GM23248 (cell line): ENCODE measurements around the gene DCTN1. TPM values are rescaled to one million over a fixed set of nuclear protein-coding genes. Genes with fewer than 3 reads are reported as not detected.

ENCODE experiments used
- DNase-seq: peaks from one replicate; pipeline ENCODE4 v3.0.0-alpha.2; 2015
- H2AFZ ChIP-seq: fragments of 200-600 bp; sonication (generic); 2 replicates; pipeline ENCODE4 v1.6.1; 2016; ENCODE audit warnings: antibody characterized with exemption
- H3F3A ChIP-seq: fragments of 200-600 bp; sonication (generic); 2 replicates; pipeline ENCODE4 v1.6.1; 2016; ENCODE audit warnings: mild to moderate bottlenecking, antibody characterized with exemption, mixed run types; ENCODE audit not compliant: insufficient read depth
- H3K27ac ChIP-seq: fragments of 200-600 bp; sonication (generic); 2 replicates; pipeline ENCODE4 v1.5.1; 2016; ENCODE audit warnings: mild to moderate bottlenecking
- H3K27me3 ChIP-seq: fragments of 200-600 bp; sonication (generic); replicated peaks from 2 replicates; pipeline ENCODE4 v1.6.1; 2016; ENCODE audit warnings: mild to moderate bottlenecking; ENCODE audit not compliant: insufficient read depth
- H3K36me3 ChIP-seq: fragments of 200-600 bp; sonication (generic); 2 replicates; pipeline ENCODE4 v1.6.1; 2016; ENCODE audit warnings: low read depth, mild to moderate bottlenecking
- H3K4me1 ChIP-seq: fragments of 200-600 bp; sonication (generic); 2 replicates; pipeline ENCODE4 v1.6.1; 2016; ENCODE audit warnings: mild to moderate bottlenecking; ENCODE audit not compliant: insufficient read depth
- H3K4me2 ChIP-seq: fragments of 200-600 bp; sonication (generic); one replicate; pipeline ENCODE4 v1.6.1; 2016; ENCODE audit warnings: mild to moderate bottlenecking; ENCODE audit not compliant: unreplicated experiment
- H3K4me3 ChIP-seq: fragments of 200-600 bp; sonication (generic); 2 replicates; pipeline ENCODE4 v1.5.1; 2016; ENCODE audit warnings: mild to moderate bottlenecking
- H3K79me2 ChIP-seq: fragments of 200-600 bp; sonication (generic); 2 replicates; pipeline ENCODE4 v1.6.1; 2016; ENCODE audit warnings: mild to moderate bottlenecking; ENCODE audit not compliant: insufficient read depth
- H3K9ac ChIP-seq: fragments of 200-600 bp; sonication (generic); 2 replicates; pipeline ENCODE4 v1.6.1; 2016; ENCODE audit warnings: mild to moderate bottlenecking
- H3K9me2 ChIP-seq: fragments of 200-600 bp; sonication (generic); 2 replicates; pipeline ENCODE4 v1.6.1; 2016; ENCODE audit warnings: mixed run types, mild to moderate bottlenecking, moderate library complexity; ENCODE audit not compliant: insufficient read depth
- H3K9me3 ChIP-seq: fragments of 200-600 bp; sonication (generic); one replicate; pipeline ENCODE4 v1.6.1; 2017; ENCODE audit warnings: low read depth
- H4K20me1 ChIP-seq: fragments of 200-600 bp; sonication (generic); 2 replicates; pipeline ENCODE4 v1.6.0; 2016; ENCODE audit not compliant: insufficient read depth
- EZH2 ChIP-seq: fragments of 200-600 bp; sonication (generic); IDR thresholded peaks from 2 replicates; pipeline ENCODE4 v1.6.1; 2018; ENCODE audit warnings: antibody characterized with exemption, mild to moderate bottlenecking; ENCODE audit not compliant: insufficient read depth, poor library complexity, severe bottlenecking
- EZH2phosphoT487 ChIP-seq: fragments of 200-600 bp; sonication (generic); IDR thresholded peaks from 2 replicates; pipeline ENCODE4 v1.6.1; 2018; ENCODE audit warnings: antibody characterized with exemption, moderate library complexity, mild to moderate bottlenecking, low read depth; ENCODE audit not compliant: insufficient read depth
- WGBS, 2 experiments: methylation state at CpG; one replicate each; pipeline ENCODE4 v1.1.6; 2015 to 2017; ENCODE audit warnings: low lambda C conversion rate in 2 of 2, low coverage in 1 of 2; ENCODE audit errors: missing lambda C conversion rate in 2 of 2; 5-methylcytosine and 5-hydroxymethylcytosine counted together
- in situ Hi-C: fragments of 300-500 bp; cut with MboI; formaldehyde crosslinking; loops from 2 replicates; pipeline ENCODE4 v1.15.0; 2020
- polyA plus RNA-seq: library from polyadenylated mRNA; unstranded; fragments of >200 nt; fragmentation: Nextera tagmentation; extraction: Ambion mirVana; gene quantifications from 2 replicates; pipeline ENCODE4 v1.2.1, GENCODE V29; 2016
- total RNA-seq: library from RNA; depleted of rRNA; stranded (reverse); fragments of >200 nt; shearing (Covaris generic); gene quantifications from 2 replicates; pipeline ENCODE4 v1.2.3, GENCODE V29; 2014

DCTN1 gene
- total and polyA plus RNA-seq, 2 experiments from 2014 or later: 169 to 176 TPM

GRCh38 chr2:74373221-74373676, 6.9 kb downstream of the DCTN1 start:
- 75 to 79% methylated on average over 5 of the region's 5 CpGs for WGBS, 2 experiments
- TF ChIP-seq EZH2phosphoT487 (no peak), EZH2 (no peak)
- peak; percentile 49 for DNase-seq

DNA sequence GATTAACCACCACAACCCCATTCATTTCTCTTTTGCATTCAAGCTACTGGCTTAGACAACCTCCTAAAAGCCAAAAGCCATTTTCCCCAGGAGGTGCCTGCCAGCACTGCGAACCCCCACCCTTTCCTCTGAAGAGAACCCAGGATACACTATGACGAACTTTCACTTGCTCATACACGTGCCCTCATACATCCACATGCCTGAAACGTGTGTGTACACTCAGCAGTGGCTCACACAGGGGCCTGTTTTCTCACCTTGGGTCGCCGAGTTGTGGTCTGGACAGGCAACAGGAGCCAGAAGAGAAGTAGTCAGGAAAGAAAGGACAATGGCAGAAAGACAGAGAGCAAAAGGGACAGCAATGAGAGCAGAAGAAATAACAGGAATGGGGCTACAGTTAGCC, 7.4 kb downstream of the DCTN1 start:
- no peak overlapping the region for H2AFZ ChIP-seq
- no peak overlapping the region for H3K9ac ChIP-seq
- in situ Hi-C loops: no loop called here
- TF ChIP-seq EZH2: no peak
- TF ChIP-seq EZH2phosphoT487: no peak
- DNase-seq: no peak
- H3K4me3 ChIP-seq: no peak overlapping the region
- peaks cover 50% of the 10 kb centered on the region for H3K79me2 ChIP-seq
- WGBS, 2 experiments: 75 to 78% methylated on average over 6 of the region's 6 CpGs
- H4K20me1 ChIP-seq: no peaks in the 10 kb centered on the region
- no peaks in the 10 kb centered on the region for H3K9me2 ChIP-seq
- no peaks in the 10 kb centered on the region for H3F3A ChIP-seq
- no peaks in the 10 kb centered on the region for H3K4me1 ChIP-seq
- no peaks in the 10 kb centered on the region for H3K27me3 ChIP-seq
- peaks cover 27% of the 10 kb centered on the region; the same call in 1 of the 2 replicates for H3K36me3 ChIP-seq
- no peak overlapping the region for H3K4me2 ChIP-seq
- no peaks in the 10 kb centered on the region for H3K9me3 ChIP-seq
- no peak overlapping the region for H3K27ac ChIP-seq

More at GRCh38 chr2:74373221-74373676, 6.9 kb downstream of the DCTN1 start:
- in situ Hi-C loops: no loop called here
- H4K20me1 ChIP-seq: no peaks in the 10 kb centered on the region
- no peak overlapping the region for H3K9ac ChIP-seq
- no peaks in the 10 kb centered on the region for H3F3A ChIP-seq
- H3K9me2 ChIP-seq: no peaks in the 10 kb centered on the region
- H3K4me3 ChIP-seq: no peak overlapping the region
- H3K27me3 ChIP-seq: no peaks in the 10 kb centered on the region
- no peak overlapping the region for H2AFZ ChIP-seq
- no peak overlapping the region for H3K4me2 ChIP-seq
- H3K9me3 ChIP-seq: no peaks in the 10 kb centered on the region
- H3K36me3 ChIP-seq: peaks cover 21% of the 10 kb centered on the region; the same call in 1 of the 2 replicates
- no peak overlapping the region for H3K27ac ChIP-seq
- peaks cover 55% of the 10 kb centered on the region for H3K79me2 ChIP-seq
- no peaks in the 10 kb centered on the region; the same call in 1 of the 2 replicates for H3K4me1 ChIP-seq

- in situ Hi-C loops: no loop called here
- no peak for DNase-seq
- no peaks in the 10 kb centered on the region for H3K9me2 ChIP-seq
- H3K27me3 ChIP-seq: no peaks in the 10 kb centered on the region
- H3K9me3 ChIP-seq: no peaks in the 10 kb centered on the region
- H3K79me2 ChIP-seq: peaks cover 37% of the 10 kb centered on the region
- no peaks in the 10 kb centered on the region for H3F3A ChIP-seq
- no peak overlapping the region for H3K4me2 ChIP-seq
- 92 to 96% methylated on average over 8 to 9 of the region's 9 CpGs for WGBS, 2 experiments
- H2AFZ ChIP-seq: no peak overlapping the region
- H3K27ac ChIP-seq: no peak overlapping the region
- no peaks in the 10 kb centered on the region for H4K20me1 ChIP-seq
- H3K9ac ChIP-seq: no peak overlapping the region
- H3K4me3 ChIP-seq: no peak overlapping the region
- H3K36me3 ChIP-seq: peaks cover 24% of the 10 kb centered on the region; the same call in 1 of the 2 replicates
- H3K4me1 ChIP-seq: no peaks in the 10 kb centered on the region
- no peak for TF ChIP-seq EZH2
- no peak for TF ChIP-seq EZH2phosphoT487
Measured at GRCh38 chr2:74371421-74371820, 8.7 kb downstream of the DCTN1 start.

GRCh38 chr2:74369976-74370375, 10.1 kb downstream of the DCTN1 start:
- Histone ChIP-seq H3K4me3 (no peak overlapping the region), H3K4me1 (no peaks in the 10 kb centered on the region), H3K79me2 (peaks cover 23% of the 10 kb centered on the region), H3K36me3 (peaks cover 27% of the 10 kb centered on the region; the same call in 1 of the 2 replicates), H3K27me3 (no peaks in the 10 kb centered on the region), H3K4me2 (no peak overlapping the region), H3K9ac (no peak overlapping the region), H4K20me1 (no peaks in the 10 kb centered on the region), H2AFZ (no peak overlapping the region), H3K27ac (no peak overlapping the region), H3K9me3 (no peaks in the 10 kb centered on the region), H3K9me2 (no peaks in the 10 kb centered on the region), H3F3A (no peaks in the 10 kb centered on the region)
- no peak for DNase-seq
- 89 to 91% methylated on average over 7 of the region's 7 CpGs for WGBS, 2 experiments
- TF ChIP-seq EZH2: no peak
- TF ChIP-seq EZH2phosphoT487: no peak
- in situ Hi-C loops: no loop called here
